ENCODE measurements around the gene MDFI.
"Not testable (repeated sequence)": the region's sequence is repeated elsewhere in the genome, so short reads cannot be mapped to it uniquely, and the experiment has no call there.

The MDFI gene

DNA sequence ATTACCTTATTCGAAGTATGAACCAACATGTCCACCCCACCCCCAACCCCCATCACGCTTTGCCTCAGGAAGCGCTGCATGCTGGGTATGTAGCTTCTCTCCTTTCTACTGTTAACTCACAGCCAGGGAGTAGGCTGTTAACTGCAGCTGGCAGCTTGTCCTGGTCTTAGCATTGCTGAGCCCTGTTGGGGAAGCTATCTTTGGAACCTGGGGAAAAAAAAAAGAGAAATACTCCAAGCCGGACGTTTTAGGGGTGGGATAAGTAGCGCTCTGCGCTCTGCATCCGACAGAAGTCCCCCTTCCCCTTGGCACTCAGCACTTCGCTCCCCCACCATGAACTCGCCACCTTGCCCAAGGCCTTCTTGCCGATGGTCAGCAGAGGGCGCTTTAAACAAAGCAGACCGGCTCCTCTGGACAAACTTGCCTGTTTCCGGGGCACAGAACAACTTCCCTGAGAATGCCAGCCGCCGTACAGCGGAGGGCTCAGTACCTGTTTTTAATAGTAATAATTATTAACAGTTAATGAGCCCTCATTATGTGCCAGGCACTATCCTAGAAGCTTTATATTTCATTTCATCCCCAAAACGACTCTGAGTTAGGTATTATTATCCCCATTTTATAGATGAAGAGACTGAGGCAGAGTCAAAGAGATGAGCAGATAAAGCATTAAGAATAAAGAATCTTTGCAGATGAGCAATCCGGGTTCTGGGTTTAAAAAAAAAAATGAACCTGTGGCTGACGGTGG, 35.2 kb upstream of the MDFI start:
- DNase-seq (ENCODE audit: low read depth in 2 of 3, low spot score in 1 of 3): peak; percentile 63 to 73 (median 69)

DNA sequence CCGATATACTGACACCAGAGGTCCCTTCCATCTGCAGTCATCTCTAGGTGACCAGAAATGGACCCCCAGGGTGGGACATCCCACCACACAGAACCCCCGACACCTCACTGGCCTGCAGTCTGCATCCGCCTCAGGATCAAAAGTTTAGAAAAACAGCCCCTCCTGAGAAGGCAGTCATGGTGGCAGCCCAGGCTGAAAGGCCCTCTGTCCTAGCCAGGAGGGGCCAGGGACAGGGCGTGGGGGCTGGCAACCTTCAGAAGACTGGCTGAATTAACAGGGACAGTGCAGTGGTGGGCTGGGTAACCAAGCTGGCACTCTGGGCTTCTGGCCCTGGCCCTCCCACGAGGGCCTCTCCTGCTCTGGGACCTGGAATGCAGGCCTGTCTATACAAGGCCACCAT, 34.3 kb upstream of the MDFI start:
- no peak for DNase-seq (ENCODE audit: low read depth in 2 of 3, low spot score in 1 of 3)

DNA sequence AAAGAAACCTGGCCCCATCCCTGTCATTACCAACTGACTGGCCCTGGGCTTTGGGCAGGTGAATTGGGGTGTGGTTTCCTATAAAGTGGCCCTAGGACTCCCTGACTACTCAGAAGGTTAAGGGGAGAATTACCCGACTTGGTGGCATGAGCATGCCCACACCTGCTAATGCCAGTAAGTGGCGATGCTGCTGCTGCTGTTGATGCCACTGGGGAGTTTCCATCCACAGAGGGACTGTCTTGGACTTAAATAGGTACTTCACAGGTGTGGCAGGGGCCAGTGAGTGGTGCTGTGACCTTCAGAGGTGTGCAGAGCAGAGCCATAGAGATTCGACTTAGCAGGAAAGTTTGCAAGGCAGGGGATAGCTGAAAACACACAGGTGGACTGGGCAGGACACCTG, 32.6 kb upstream of the MDFI start:
- DNase-seq (ENCODE audit: low read depth in 2 of 3, low spot score in 1 of 3): no peak

DNA sequence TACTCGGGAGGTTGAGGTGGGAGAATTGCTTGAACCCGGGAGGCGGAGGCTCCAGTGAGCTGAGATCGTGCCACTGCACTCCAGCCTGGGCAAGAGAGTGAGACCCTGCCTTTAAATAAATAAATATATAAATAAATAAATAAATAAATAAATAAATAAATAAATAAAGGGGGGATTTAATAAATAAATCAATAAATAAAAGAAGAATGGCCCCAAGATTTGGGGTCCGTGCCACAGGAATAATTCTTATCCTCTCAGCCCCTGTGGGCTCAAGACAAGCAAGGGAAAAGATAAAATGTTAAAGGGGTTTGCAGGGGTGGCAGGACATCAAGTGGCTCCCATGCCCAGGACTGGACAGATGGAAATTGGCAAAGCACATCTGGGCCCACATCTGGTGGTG, 31.2 kb upstream of the MDFI start:
- no peak for DNase-seq (ENCODE audit: low read depth in 2 of 3, low spot score in 1 of 3)

DNA sequence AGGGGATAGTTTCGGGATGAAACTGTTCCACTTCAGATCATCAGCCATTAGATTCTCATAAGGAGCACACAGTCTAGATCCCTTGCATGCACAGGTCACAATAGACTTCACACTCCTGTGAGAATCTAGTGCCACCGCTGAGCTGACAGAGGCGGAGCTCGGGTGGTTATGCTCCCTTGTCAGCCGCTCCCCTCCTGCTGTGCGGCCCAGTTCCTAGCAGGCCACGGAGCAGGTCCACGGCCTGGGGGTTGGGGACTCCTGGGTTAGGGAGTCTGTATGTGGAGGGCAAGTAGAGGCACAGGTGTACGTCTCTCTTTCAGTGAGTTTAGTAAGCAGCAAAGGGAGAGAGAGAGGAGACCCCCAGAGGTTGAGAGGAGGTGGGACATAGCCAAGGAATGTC, 30.5 kb upstream of the MDFI start:
- DNase-seq (ENCODE audit: low read depth in 2 of 3, low spot score in 1 of 3): no peak

DNA sequence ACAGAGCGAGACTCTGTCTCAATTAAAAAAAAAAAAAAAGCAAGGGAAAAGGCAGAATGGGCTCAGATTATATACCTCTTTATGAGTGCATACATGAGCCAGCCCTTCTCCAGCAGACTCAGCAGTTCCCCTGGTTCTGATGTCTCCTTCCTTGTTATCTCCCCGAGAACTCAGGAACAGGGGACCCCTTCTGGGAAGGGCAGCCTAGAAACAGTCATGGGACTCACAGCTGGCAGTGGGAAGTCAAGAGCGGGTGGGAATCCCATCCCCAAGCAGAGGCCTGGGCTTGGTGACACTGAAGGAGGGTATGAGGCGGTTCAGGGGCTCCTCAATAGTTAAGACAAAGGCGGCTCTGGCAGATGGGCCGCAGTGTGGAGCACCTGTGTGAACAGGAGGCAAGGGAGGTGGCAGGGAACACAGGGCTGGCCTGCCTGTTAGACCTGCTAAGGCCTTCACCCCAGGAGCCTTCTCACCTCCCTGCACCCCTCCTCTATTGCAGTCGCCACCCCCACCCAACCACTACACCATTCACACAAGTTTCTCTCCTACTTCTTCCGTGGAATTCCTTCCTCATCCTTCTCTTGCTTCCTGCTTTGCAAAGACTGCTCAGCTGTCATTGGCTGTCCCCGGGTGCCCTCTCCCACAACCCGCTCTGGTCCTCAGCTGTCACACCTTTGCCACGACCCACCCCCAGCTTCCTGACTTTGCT, 29.7 kb upstream of the MDFI start:
- DNase-seq (ENCODE audit: low read depth in 2 of 3, low spot score in 1 of 3): no peak

DNA sequence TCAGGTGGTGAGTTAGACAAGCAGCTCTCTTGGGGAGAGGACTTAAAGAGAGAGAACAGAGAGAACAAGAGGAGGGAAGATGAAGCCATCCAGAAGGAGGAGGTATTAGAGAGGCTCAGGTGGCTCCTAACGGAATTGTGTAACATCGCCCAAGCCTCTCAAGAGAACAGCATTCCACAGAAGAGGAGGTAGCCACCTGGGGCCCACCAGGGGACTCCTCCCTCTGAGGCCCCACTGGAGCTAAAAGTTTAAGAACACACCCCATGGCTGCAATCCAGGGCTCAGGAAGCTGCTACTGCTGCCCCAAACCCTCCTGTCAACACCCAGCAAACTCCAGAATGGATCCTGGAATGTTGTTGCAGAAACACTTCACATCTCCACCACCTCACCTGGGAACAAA, 23.6 kb upstream of the MDFI start:
- no peak for DNase-seq (ENCODE audit: low read depth in 2 of 3, low spot score in 1 of 3)

DNA sequence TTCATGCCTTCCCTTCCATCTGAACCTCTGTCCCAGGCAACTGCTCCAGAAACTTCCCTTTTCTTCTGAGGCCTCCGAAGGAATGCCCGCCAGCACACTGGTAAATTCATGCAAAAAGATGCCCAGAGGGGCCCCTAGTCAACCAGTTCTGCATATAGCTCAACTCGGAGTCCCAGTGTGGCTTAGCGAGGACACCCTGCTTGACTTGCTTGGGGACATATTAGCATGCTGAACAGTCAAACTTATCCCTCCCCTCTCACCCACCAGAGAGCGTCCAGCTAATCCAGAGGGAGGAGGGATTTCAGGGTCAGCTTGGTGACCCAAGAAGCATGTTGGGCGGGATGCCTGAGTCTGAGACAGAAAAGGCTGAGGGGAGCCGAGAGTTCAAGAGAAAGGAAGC, 23.0 kb upstream of the MDFI start:
- DNase-seq (ENCODE audit: low read depth in 2 of 3, low spot score in 1 of 3): no peak

DNA sequence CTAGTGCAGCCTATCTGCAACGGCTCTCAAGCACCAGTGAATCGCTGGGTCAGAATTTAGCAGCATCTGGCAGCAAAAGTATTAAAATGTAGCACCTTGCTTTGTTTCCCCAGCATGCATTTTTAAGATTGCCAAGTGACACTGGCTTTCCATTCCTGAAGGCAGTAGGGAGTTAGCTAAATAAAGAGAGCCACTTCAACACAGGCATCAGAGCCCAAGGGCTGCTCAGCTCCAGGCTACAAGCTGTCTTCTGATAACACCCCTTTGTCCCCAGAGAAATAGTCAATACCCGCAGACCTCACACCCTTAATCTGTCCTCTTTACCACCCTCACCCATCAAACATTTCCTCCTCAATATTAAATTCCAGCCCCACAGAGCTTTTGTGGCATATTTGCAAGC, 19.7 kb upstream of the MDFI start:
- DNase-seq (ENCODE audit: low read depth in 2 of 3, low spot score in 1 of 3): no peak

DNA sequence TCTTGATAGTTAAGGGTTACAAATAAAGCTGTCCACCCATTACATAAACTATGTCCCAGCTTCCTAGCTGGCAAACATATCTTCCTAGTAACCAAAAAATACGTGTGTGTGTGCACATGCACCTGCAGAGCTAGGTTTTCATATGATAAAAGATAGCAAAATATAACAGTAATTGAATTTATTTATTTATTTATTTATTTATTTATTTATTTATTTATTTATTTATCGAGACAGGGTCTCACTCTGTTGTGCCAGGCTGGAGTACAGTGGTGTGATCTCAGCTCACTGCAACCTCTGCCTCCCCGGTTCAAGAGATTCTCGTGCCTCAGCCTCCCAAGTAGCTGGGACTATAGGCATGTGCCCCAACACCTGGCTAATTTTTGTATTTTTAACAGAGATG, 19.1 kb upstream of the MDFI start:
- DNase-seq (ENCODE audit: low read depth in 2 of 3, low spot score in 1 of 3): not testable (repeated sequence)

DNA sequence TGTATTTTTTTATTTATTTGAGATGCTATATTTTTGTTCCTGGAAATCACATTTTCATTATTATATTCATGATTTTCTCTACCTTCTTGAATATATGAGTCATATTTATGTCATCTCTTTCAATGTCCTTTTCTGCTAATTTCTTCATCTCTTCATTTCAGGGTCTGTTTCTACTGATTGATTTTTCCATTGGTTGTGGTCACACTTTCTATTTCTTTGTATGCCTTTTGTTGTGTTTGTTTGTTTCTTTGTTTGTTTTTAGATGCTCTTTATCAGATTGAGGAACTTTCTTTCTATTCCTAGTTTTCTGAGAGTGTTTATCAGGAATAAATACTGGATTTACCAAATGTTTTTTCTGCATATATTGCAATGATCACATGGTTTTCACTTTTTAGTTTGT, 16.9 kb upstream of the MDFI start:
- no peak for DNase-seq (ENCODE audit: low read depth in 2 of 3, low spot score in 1 of 3)

DNA sequence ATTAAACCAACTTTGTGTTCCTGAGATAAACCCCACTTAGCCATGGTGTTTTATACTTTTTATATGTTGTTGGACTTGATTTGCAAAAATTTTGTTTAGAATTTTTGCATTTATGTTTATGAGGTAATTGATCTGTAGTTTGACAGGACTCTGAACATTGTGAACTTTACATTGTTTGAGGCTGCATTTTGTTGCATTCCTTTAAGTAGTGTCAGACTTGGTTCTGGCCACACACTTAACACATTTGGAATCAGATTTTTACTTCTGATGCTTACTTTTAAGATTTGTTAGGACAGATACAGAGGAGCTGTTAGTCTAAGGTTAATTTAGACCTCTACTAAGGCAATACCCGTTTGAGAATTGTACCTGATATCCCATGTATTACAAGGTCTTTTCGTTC, 16.5 kb upstream of the MDFI start:
- no peak for DNase-seq (ENCODE audit: low read depth in 2 of 3, low spot score in 1 of 3)

DNA sequence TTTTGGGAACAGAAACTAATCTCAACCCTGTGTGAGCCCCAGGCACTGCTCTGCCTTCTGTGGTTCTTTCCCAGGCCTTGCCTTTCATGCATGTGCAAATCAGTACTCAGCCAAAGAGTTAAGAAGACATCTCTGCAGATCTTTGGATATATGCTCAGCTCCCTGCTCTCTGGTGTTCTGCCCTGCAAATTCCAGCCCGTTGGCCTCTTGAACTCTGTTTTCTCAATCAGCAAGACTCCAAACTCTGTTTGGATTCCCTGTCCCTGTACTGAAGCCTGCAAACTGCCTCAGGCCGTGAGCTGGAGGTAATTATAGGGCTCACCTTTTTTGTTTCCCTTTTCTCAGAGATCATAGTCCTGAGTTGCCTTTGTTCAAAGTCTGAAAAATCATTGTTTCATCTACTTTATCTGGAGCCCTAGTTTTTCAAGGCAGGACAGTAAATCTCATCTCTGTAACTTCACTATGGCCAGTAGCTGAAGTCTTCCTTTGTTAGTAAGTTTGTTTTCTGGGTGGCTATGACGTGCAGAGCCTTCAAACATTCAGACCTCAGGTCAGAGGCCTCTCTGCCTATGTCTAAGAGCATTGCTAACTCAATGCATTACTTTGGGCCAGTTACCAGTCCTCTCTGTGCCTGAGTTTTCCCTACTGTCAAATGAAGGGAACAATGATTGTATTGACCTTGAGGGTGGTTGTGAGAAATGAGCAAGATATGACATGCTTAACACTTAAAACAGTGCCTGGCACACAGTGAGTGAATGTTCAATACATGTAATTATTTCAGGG, 15.9 kb upstream of the MDFI start:
- no peak for DNase-seq (ENCODE audit: low read depth in 2 of 3, low spot score in 1 of 3)

DNA sequence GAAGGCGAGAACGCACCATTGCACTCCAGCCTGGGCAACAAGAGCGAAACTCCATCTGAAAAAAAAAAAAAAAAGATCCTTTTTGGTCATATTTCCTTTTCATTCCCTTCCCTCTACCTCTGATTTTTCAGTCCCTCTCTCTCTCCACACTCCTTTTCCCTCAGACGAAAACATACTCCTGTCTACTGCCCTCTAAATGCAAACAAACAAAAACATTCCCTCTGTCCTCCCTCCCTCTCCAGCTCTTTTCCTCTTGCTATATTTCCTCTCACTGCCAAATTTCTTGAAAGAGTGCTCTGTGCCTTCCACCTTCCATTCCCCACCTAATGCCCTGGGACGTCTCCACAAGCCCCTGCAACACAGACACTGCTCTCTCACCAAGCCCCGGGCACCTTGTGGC, 14.9 kb upstream of the MDFI start:
- no peak for DNase-seq (ENCODE audit: low read depth in 2 of 3, low spot score in 1 of 3)

DNA sequence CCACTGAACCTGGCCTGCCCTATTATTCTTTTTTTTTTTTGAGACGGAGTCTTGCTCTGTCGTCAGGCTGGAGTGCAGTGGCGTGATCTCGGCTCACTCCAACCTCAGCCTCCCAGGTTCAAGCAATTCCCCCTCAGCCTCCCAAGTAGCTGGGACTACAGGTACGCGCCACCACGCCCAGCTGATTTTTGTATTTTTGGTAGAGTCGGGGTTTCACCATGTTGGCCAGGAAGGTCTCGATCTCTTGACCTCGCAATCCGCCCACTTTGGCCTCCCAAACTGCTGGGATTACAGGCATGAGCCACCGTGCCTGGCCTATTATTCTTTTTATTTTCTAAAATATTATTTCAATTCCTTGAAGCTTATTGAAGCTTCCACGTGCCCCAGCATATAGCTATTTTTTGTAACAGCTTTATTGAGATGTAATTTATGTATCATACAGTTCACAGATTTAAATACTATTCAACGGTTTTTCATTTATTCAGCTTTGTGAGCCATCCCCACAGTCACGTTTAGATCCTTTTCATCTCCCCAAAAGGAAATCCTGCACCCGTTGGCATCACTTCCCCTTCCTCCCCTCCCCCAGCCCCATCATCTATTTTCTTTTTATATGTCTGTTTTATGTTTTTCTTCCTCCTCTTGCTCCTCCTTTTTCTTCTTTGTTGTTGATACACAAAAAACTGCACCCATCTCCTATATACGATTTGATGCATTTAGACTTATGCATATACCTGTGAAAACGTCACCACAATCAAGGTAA, 13.5 kb upstream of the MDFI start:
- DNase-seq (ENCODE audit: low read depth in 2 of 3, low spot score in 1 of 3): no peak

DNA sequence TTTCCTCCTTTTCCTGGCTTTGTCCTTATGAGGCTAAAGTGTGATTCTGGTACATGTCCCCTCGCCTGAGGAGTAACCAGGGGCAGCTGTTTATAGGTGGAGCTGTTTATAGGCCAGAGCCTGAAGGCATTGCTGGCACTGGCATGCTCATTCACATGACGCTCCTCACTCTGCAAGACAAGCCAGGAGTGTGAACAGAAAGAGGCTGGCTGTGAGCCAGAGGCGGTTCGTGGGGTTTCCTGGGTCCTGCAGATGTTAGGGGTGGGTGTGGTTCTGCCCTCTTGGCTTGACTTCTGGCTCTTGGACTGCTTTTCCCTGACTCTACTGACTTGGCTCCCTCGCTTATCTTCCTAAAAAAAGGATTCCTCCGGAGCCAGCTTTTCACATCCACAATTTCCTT, 12.8 kb upstream of the MDFI start:
- no peak for DNase-seq (ENCODE audit: low read depth in 2 of 3, low spot score in 1 of 3)

DNA sequence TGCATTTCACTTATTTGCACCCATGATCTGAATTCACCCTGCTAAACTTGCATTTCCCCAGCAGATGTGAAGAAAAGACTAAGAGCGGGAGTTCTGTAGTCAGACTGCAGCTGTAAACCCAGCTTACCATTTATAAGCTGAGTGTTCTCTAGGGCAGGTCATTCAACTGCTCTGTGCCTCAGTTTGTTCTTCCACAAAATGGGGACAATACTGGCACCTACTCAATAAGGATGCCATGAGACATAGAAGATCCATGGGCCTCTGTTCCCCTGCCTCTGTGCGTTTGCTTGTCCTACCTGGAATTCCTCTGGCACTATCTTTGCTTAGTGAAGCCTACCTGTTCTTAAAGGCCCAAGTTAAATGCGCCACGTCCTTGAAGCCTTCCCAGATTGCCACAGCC, 12.2 kb upstream of the MDFI start:
- DNase-seq (ENCODE audit: low read depth in 2 of 3, low spot score in 1 of 3): no peak

DNA sequence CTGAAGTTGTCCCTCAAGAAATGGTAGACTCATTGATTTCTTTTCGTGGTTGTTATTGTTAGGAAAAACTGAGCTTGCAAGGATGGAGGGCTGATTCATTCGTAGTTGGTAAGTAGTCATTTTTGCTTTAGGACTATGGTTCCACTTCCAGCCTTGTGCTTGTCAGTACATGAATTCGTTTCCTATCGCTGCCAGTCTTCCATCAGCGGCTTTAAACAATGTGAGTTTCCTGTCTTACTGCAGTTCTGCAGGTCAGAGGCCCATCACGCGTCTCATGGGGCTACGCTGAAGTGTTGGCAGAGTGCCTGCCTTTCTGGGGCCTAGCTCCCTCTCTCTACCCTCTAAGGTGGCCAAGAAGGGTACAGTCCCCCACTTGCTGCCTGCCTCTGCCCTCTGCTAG, 11.4 kb upstream of the MDFI start:
- DNase-seq (ENCODE audit: low read depth in 2 of 3, low spot score in 1 of 3): no peak

DNA sequence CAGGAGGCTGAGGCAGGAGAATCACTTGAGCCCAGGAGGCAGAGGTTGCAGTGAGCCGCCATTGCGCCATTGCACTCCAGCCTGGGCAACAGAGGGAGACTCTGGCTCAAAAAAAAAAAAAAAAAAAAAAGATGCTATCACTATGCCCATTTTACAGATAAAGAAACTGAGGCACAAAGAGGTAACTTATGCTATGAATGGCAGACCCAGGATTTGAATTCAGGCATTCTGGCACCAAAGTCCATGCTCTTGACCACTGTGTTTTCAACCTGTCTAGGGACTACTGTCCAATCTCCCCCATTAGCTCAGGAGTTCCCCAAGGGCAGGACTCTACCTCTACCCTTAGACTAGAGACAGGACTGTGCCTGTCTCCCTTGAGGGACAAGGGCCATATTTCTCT, 9.1 kb upstream of the MDFI start:
- no peak for DNase-seq (ENCODE audit: low read depth in 2 of 3, low spot score in 1 of 3)

DNA sequence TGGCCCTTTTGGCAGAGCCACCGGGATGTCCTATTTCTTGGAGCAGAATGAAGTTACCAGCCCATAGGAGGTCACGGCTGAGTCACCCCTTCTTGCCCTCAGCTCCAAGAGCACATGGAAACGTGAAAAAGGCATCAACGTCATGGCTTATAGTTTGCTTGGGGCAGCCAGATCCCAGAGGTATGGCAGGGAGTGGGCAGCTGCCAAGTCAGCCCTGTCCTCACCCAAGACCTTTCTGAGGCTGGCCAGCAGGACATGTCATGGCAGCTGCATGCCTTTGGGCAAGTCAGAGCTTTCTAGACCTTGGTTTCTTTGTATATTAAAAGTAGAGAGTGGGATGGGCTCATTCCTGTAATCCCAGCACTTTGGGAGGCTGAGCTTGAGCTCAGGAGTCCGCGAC, 8.2 kb upstream of the MDFI start:
- no peak for DNase-seq (ENCODE audit: low read depth in 2 of 3, low spot score in 1 of 3)

DNA sequence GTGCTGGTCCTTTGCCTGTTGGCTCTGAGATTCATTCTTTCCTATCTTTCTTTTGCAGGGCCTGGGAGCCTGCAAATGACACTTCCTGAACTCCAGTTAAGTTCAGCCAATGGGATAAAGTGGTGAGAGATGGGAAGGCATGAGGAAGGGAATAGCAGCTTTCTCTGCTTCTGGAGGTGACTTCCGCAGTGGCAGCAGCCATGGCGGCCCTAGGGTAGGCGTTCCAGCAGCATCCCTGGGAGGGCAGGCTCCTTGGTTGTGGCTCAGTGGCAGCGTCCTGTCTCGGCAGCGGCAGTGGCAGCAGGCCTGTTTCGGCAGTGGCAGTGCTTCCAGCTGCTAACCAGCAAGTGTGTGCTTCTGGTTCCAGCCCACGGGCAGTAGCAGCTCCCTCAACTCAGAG, 7.3 kb upstream of the MDFI start:
- no peak for DNase-seq (ENCODE audit: low read depth in 2 of 3, low spot score in 1 of 3)

Data from stimulated activated CD4-positive, alpha-beta T cell treated with anti-CD3 and anti-CD28 coated beads, Interleukin-12 subunit alpha, Interleukin-12 subunit beta, amount 100 ng/mL, for 48 hours (primary cell).